Activated CD8-positive, alpha-beta T cell treated with anti-CD3 and anti-CD28 coated beads, Interleukin-2, amount 10 ng/mL, durations not matched to agents 7 days and 5 days (primary cell): ENCODE measurements around the gene POSTN. TPM values are rescaled to one million over a fixed set of nuclear protein-coding genes. Genes with fewer than 3 reads are reported as not detected.

Experiments used
- ATAC-seq: fragments of 150-1000 bp; cut with Tn5 transposase; one replicate; pipeline ENCODE4 v1.10.0; 2021; ENCODE audit warnings: moderate library complexity
- CTCF ChIA-PET: fragments of 350-600 bp; sonication (Branson Sonifier 250); formaldehyde crosslinking; loops from one replicate; lab custom pipeline; 2021; ENCODE audit warnings: antibody characterized with exemption; lab: Charles Lee
- POLR2A ChIA-PET: fragments of 350-600 bp; sonication (Branson Sonifier 250); formaldehyde crosslinking; loops from one replicate; lab custom pipeline; 2021; ENCODE audit warnings: antibody characterized with exemption; lab: Charles Lee
- DNase-seq: peaks from one replicate; pipeline ENCODE4 v3.0.0-alpha.2; 2020
- H3K27ac Mint-ChIP-seq: one replicate; pipeline ENCODE4 v1.8.0; 2021; ENCODE audit warnings: mild to moderate bottlenecking, mixed read lengths
- H3K27me3 Mint-ChIP-seq: one replicate; pipeline ENCODE4 v1.8.0; 2021; ENCODE audit warnings: low read depth, mixed read lengths
- H3K36me3 Mint-ChIP-seq: one replicate; pipeline ENCODE4 v1.8.0; 2021; ENCODE audit warnings: low read depth, mixed read lengths
- H3K4me1 Mint-ChIP-seq: one replicate; pipeline ENCODE4 v1.8.0; 2021; ENCODE audit warnings: low read depth, mixed read lengths
- H3K4me3 Mint-ChIP-seq: one replicate; pipeline ENCODE4 v1.8.0; 2021; ENCODE audit warnings: mild to moderate bottlenecking, mixed read lengths
- H3K9me3 Mint-ChIP-seq: one replicate; pipeline ENCODE4 v1.8.0; 2022; ENCODE audit warnings: mixed read lengths; ENCODE audit not compliant: insufficient read depth
- total RNA-seq, 2 experiments: library from RNA; stranded (reverse); gene quantifications; one replicate each; pipeline ENCODE4 v1.2.3, GENCODE V29; 2021

Gene POSTN
- total RNA-seq, 2 experiments from 2014 or later: not detected

DNA sequence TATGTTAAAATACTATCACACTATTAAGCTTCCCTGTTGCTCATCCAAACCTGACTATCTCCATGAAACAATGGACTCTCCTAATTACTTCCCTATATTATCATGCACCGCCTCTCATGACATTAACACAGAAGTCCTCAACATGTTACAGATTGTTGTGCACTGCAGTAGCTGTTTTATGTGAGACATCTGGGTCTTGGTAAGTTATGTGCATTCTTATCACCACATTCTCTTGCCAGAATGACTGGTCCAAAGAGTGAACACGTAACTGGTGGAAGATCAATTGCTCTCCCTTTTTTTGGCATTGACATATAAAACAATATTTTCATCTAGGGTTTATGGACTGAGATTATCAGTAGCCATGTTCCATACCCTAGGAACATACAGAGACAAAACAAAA is 59.4 kb downstream of the POSTN start:
- DNase-seq (no peak), ATAC-seq (no peak)
- Mint-ChIP-seq H3K4me3 (no peak overlapping the region), H3K9me3 (peaks cover 11% of the 10 kb centered on the region), H3K27me3 (no peaks in the 10 kb centered on the region), H3K27ac (no peak overlapping the region), H3K4me1 (no peaks in the 10 kb centered on the region), H3K36me3 (no peaks in the 10 kb centered on the region)
- POLR2A ChIA-PET: no interaction called here
- CTCF ChIA-PET: no interaction called here

- DNase-seq (no peak), ATAC-seq (no peak)
- H3K4me1 Mint-ChIP-seq: no peaks in the 10 kb centered on the region
- POLR2A ChIA-PET: no interaction called here
- peaks cover 15% of the 10 kb centered on the region for H3K9me3 Mint-ChIP-seq
- CTCF ChIA-PET: no interaction called here
- no peak overlapping the region for H3K27ac Mint-ChIP-seq
- no peaks in the 10 kb centered on the region for H3K36me3 Mint-ChIP-seq
- no peaks in the 10 kb centered on the region for H3K27me3 Mint-ChIP-seq
- no peak overlapping the region for H3K4me3 Mint-ChIP-seq
These were observed 63.1 kb downstream of the POSTN start for GRCh38 chr13:37535501-37535900.

GRCh38 chr13:37534676-37535075 is 63.9 kb downstream of the POSTN start:
- CTCF ChIA-PET: no interaction called here
- no peak for DNase-seq
- no peaks in the 10 kb centered on the region for H3K27me3 Mint-ChIP-seq

DNA sequence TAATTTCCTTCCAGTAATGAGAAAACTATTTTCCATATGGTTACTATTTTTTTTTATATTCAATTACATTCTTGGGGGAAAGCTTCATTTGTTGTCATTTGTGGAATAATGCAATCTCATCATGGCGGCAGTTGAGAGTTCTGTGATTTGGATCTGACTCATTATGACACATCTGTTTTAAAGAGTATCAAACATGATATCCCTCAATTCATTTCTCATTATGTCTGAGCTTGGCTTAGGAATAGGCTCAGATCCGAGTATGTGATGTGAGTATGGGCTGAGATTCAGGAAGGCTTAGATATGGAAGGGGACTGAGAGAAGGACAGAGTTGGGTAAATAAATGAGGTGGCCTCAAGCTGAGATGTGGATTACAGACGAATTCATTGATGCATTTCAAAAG is 64.4 kb downstream of the POSTN start:
- no peak overlapping the region for H3K4me3 Mint-ChIP-seq
- no peaks in the 10 kb centered on the region for H3K36me3 Mint-ChIP-seq
- CTCF ChIA-PET: no interaction called here

More at GRCh38 chr13:37534676-37535075, 63.9 kb downstream of the POSTN start:
- Mint-ChIP-seq H3K36me3 (no peaks in the 10 kb centered on the region), H3K27ac (no peak overlapping the region), H3K4me3 (no peak overlapping the region), H3K4me1 (no peaks in the 10 kb centered on the region), H3K9me3 (peaks cover 21% of the 10 kb centered on the region)
- no peak for ATAC-seq
- POLR2A ChIA-PET: no interaction called here

GRCh38 chr13:37531049-37531448 is 67.5 kb downstream of the POSTN start:
- POLR2A ChIA-PET: no interaction called here
- peaks cover 21% of the 10 kb centered on the region for H3K9me3 Mint-ChIP-seq
- no peaks in the 10 kb centered on the region for H3K4me1 Mint-ChIP-seq
- CTCF ChIA-PET: no interaction called here
- ATAC-seq: no peak
- no peaks in the 10 kb centered on the region for H3K27me3 Mint-ChIP-seq
- H3K4me3 Mint-ChIP-seq: no peak overlapping the region
- DNase-seq: no peak
- H3K27ac Mint-ChIP-seq: no peak overlapping the region
- H3K36me3 Mint-ChIP-seq: no peaks in the 10 kb centered on the region

More for the DNA sequence above, 64.4 kb downstream of the POSTN start:
- POLR2A ChIA-PET: no interaction called here
- no peaks in the 10 kb centered on the region for H3K4me1 Mint-ChIP-seq
- H3K27ac Mint-ChIP-seq: no peak overlapping the region
- no peaks in the 10 kb centered on the region for H3K27me3 Mint-ChIP-seq
- DNase-seq: no peak
- H3K9me3 Mint-ChIP-seq: peaks cover 21% of the 10 kb centered on the region
- ATAC-seq: no peak

DNA sequence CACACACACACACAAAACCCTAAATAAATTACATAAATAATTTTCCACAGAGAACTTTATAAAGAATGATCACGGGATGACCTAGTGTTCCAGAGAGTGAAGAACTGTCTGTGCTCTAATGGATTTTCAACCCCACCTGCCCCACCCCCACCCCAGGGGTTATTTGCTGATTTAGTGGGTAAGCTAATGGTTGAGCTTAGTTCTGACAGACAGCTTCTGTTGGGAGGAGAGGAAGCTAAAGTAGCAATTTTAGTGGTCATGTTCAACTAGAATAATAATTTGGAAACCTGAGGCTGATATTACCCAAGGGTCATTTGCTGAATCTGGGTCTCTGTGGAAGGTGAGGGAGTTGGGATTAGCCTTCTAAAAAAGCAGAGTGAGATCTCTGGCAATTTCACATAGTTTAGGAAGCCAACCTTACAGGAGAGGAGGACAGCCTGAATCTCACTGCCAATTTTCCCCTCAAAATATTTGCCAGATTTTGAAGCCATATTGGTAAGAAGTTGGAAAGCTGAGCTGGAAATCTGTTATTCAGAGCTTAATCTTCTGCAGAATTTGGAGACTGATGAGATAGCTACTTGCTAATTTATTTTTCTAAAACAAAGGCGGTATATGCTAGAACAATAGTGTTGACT is 68.7 kb downstream of the POSTN start:
- Mint-ChIP-seq H3K36me3 (no peaks in the 10 kb centered on the region), H3K27ac (no peak overlapping the region), H3K9me3 (peaks cover 21% of the 10 kb centered on the region), H3K4me1 (no peaks in the 10 kb centered on the region), H3K4me3 (no peak overlapping the region), H3K27me3 (no peaks in the 10 kb centered on the region)
- ChIA-PET CTCF (no interaction called here), POLR2A (no interaction called here)
- DNase-seq: no peak
- no peak for ATAC-seq

DNA sequence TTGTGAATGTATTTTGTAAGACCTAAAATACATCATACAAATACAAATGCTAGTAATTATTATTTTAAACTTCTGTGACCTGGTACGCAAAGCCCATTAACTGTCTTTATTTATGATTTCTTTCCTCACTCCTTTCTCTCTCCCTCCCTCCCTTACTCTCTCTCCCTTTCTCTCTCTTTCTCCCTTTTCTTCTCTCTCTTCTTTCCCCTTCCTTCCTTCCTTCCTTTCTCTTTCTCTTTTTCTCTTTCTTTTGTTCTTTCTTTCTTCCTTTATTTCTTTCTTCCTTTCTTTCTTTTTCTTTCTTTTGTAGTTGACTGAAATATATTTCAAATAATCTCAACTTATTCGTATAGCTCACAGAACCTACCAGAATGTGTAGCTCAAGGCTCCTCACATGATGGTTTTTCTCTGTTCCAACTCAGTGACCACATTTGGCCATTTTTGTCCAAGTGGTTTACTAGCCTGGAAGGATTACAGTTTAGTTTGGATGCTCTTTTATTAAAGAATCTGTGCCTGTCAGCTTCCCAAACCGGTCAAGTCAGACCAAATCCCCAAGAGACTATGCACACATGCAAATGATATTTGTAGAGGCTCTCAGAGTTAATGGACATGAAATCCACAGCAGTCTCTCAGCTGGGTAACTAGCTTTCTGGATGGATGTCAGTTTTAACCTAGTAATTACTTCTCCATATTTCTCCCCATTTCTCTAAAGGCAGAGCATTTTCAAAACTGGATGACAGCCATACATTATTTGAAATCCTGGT is 71.7 kb downstream of the POSTN start:
- Mint-ChIP-seq H3K9me3 (peaks cover 21% of the 10 kb centered on the region), H3K27ac (no peak overlapping the region), H3K27me3 (no peaks in the 10 kb centered on the region), H3K36me3 (no peaks in the 10 kb centered on the region), H3K4me1 (no peaks in the 10 kb centered on the region), H3K4me3 (no peak overlapping the region)
- ATAC-seq (no peak), DNase-seq (no peak)
- ChIA-PET CTCF (no interaction called here), POLR2A (no interaction called here)

DNA sequence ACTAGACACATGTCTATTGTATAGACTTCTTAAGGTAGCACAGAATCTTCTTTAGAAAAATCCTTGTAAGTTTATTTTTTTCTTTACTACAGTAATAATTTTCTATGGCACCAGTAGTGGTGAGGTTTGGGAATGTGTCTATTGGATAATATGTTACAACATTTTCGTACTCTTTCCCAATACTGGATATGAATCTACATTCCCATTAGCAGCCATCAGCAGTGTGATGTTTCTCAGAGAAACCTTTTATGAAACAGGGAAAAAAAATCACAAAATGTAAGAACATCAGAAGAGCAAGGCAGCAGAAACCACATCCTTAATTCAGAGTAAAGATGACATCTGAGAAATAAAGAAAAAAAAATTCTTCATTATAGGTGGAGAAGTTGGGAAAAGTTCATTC is 83.3 kb downstream of the POSTN start:
- ChIA-PET CTCF (no interaction called here), POLR2A (no interaction called here)
- no peak overlapping the region for H3K27ac Mint-ChIP-seq
- H3K36me3 Mint-ChIP-seq: no peaks in the 10 kb centered on the region
- H3K4me1 Mint-ChIP-seq: no peaks in the 10 kb centered on the region
- H3K27me3 Mint-ChIP-seq: no peaks in the 10 kb centered on the region
- DNase-seq (no peak), ATAC-seq (no peak)
- H3K4me3 Mint-ChIP-seq: no peak overlapping the region
- peaks cover 5% of the 10 kb centered on the region for H3K9me3 Mint-ChIP-seq
